CD4-positive, alpha-beta T cell treated with Interleukin-15 for 4 hours (primary cell): ENCODE results near the gene ST6GAL1.
"Not testable (repeated sequence)": the region's sequence is repeated elsewhere in the genome, so short reads cannot be mapped to it uniquely, and the experiment has no call there.

Source experiments
- DNase-seq: peaks from one replicate; pipeline ENCODE4 v3.0.0-alpha.2; 2020; ENCODE audit warnings: low spot score

ST6GAL1 gene

DNA sequence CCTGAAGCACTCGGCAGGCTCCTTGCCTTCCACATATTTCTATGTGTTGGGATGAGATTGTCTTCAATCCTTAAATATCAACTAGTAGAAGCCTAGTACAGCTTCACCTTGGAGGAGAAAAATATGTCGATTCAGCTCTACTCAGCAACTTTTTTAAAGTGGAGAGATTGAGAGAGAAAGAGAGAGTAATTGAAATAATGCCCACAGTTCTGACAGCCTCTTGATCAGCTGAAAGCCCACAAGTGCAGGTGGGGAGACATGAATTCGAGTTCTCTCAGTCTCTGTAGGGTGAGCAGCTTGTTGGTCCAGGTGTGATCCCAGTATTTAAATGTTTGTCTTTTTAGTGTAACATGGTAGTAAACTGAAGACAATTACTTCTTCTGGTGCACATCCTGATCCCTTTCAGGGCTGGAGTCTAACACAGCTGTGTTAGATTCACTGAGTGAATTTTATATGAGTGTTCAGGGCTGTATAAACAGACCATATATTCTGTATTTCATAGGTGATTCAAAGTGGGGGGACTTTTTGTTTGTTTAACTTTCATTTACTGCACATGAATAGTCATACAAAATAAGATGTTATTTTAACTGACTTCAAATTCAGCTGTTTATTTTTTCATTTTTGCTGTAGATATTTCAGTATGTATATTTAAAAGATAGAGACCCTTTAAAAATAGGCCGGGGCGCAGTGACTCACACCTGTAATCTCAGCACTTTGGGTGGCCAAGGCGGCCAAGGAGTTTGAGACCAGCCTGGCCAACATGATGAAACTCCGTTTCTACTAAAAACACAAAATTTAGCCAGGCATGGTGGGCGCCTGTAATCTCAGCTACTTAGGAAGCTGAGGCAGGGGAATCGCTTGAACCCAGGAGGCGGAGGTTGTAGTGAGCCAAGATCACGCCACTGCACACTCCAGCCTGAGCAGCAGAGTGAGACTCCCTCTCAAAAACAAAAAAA lies 64.0 kb downstream of the ST6GAL1 start:
- DNase-seq = no peak

DNA sequence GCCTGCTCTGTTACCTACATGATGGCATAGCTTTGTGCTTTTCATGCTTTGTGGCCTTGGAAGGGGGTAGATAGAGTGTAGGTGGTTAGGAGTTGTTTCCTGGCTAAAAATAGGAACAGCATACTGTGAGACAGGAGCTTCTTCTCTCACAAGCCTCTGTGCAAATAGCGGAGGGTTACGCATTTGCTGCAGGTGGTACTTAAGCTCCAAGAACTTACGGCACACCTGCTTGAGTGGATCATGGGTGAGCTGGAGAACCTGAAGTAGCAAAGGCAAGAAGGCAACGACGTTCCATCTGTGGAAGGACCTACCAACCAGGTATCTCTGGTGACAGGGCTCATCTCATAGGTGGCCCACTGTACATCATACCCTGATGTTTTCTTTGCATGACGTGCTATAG lies 66.0 kb downstream of the ST6GAL1 start:
- no peak for DNase-seq

DNA sequence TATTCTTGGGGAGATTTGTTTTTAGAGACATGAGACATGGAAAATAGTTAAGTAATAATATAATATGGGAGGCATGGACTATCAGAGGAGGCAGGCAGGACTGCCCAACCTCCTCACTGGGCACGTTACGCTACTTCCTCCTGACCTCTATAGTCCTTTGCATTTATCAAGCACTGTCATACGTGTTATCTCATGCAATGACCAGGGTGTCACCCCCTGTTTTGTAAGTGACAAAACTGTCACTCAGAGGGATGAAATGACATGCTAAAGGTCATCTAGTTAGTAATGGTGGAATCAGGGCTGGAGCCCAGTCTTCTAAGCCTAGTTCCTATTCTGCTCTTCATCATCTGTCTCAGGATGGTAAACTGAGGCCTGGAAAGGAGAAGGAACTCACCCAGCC lies 66.7 kb downstream of the ST6GAL1 start:
- DNase-seq = no peak

DNA sequence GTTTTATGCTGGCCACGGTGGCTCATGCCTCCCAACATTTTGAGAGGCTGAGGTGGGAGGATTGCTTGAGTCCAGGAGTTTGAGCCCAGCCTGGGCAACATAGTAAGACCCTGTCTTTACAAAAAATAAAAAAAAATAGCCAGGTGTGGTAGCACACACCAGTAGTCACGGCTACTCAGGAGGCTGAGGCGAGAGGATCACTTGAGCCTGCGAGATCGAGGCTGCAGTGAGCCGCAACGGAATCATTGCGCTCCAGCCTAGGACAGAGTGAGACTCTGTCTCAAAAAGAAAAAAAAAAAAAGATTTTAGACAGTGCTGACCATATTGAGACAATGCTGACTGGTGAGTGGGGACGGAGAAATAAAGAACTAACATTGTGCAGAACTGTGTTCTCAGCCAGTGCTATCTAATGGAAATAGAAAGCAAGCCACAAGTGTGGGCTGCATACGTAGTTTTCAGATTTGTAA lies 67.2 kb downstream of the ST6GAL1 start:
- DNase-seq = no peak

DNA sequence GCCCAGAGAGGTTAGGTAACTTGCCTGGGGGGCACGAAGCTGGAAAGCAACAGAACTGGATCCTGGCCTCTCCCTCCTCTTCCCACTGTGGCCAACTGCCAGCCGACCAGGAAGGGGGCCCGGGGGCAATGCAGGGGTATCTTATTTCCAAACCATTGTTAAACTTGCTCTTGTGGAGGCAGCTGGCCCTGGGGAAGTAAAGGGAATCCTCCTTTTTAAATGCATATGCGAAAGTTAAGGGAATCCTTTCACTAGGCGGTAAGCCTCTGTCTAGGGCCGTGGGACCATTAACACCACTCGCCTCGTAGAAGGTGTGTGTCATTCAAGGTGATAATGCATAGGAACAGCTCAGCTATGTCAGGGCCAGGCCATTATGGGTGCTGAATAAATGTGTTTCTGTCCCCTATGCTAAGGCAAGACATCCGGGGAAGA lies 68.6 kb downstream of the ST6GAL1 start:
- DNase-seq = no peak

DNA sequence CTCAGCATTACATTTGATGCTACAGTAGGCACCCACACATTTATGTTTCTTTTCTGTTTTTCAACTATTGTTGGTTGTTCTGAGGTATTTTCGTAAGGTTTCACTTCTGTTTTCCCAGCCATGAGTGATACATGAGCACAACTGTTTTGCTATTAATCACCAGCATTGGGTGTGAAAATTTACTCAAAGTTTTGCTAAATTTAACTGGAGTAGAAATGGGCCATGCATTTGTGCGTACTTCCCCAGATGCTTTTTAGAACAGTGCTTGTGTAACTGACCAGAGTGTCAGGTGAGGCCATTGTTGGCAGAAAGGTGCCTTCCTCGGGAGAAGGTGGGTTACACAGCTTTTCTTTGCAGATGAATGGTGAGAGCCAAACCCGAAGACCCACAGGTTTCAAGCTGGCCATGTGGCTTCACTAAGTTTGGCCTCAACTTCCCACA lies 70.4 kb downstream of the ST6GAL1 start:
- DNase-seq = peak; percentile 40

DNA sequence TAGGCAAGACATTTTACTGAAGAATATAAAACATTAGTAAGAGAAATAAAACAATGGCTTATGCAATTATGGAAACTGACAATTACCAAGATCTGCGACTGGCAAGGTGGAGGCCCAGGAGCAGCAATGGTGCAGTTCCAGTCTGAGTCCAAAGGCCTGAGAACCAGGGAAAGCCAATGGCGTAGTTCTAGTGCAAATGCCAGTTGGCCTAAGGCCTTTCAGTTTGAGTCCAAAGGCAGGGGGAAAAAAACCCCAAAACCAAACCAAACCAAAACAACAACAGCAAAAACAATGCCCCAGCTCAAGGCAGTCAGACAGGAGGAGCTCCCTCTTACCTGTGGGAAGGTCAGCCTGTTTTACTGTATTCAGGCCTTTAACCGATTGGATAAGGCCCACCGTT lies 72.6 kb downstream of the ST6GAL1 start:
- DNase-seq = no peak

DNA sequence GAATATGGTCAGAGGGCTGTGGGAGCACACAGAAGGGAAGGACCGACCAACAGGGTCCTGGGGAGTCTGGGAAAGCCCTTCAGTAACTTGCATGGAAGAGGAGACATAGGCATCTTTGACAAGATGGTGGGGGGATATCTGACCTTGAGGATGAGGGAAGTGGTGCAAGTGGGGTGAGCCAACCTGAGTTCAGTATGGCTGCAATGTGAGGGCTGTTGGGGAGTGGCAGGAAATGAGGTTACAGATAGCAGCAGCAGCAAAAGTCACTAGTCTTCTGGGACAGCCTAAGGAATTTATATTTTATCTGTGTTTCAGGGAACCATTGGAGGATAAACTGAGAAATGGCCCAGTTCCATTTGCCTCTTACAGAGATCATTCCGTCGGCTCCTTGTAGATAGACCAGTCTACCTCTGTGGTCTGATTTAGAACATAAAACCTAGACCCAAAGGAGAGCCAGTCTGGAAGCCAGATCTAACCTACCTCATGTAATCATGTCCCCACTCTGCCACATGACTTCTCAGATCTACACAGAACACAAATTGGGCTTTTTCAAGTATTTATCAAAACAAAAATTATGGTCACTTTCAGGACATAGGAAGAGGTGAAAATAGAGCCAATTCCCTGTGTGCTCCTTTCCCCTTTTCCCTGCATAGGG lies 75.6 kb downstream of the ST6GAL1 start:
- DNase-seq = peak; percentile 15

DNA sequence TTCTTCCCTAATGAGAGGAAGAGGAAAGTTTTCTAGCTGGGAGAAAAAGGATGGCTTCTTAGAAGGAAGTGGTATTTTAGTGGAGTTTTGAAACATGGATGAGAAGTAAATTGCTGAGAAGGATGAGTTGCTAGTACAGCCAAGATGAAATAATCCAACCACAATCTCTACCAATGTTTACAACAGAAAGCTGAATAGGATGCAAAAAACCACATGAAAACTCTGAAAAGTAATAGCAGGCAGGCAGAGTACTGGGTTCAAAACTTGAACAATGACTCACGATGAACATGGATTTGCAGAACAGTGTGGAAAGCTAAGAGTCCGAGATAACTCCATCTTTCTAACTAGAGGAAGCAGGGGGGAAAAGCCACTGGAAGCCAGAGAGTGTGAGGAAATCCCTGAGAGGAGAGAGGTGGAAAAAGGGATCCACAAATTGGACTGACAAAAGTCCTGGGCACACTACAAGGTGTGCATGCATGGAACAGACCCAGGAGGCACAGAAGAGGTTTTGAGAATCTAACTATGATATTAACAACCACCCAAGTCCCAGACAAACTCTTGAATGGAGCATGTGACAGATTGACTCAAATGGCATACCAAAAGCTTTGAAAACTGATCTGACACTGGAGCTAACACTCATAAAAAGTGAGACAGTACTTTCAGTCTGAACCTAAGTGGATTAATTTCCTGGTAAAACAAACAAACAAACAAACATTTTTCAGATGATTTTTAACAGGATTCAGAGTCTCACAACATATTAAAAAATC lies 76.7 kb downstream of the ST6GAL1 start:
- DNase-seq = peak; percentile 42

DNA sequence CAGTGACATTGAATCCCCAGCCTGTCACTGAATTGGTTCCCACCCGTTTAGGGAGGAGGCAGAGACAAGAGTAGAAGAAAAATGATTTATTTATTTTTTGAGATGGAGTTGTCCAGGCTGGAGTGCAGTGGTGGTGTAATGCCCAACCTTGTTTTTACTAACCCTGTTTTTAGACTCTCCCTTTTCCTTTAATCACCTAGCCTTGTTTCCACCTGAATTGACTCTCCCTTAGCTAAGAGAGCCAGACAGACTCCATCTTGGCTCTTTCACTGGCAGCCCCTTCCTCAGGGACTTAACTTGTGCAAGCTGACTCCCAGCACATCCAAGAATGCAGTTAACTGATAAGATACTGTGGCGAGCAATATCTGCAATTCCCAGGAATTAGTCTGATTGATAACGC lies 80.1 kb downstream of the ST6GAL1 start:
- not testable (repeated sequence) for DNase-seq

DNA sequence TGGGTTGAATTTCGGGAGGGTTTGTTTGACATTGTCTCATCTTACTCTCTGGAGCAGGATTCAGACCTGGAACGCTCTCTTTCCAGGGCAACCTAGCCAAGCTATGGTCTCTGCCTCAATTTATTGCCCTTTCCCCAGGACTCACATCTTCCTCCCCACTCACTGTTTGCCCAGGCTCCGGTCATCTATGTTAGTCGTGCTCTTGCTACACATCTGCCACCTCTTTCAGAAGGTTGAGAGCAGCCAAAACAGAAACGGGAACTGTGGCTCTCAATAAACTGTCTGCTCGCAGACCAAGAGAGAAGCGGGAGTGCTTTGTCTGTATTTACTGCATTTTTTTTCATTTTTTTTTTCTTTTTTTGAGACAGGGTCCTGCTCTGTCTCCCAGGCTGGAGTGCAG lies 81.6 kb downstream of the ST6GAL1 start:
- DNase-seq = no peak

DNA sequence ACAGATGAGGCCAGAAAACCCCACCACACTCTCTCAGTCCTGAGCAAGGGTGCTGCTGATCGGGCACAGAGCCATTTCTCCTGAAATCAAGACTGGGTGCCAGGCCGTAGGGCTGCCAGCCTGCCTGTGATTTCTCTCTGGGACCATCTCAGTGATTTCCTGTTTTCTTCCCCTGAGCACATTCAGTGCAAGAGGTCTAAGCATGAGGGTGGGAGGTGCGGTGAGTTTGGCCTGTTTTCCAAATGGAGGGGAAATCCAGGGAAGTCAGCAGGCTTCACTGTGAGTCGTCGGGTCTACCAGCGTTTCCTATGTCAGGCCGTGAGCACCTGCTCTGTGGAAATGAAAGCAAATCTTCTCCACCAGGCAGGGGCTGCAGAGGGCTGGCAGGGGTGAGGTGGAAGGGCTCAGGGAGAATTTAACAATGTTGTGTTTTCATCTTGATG lies 82.3 kb downstream of the ST6GAL1 start:
- peak; percentile 36 for DNase-seq

DNA sequence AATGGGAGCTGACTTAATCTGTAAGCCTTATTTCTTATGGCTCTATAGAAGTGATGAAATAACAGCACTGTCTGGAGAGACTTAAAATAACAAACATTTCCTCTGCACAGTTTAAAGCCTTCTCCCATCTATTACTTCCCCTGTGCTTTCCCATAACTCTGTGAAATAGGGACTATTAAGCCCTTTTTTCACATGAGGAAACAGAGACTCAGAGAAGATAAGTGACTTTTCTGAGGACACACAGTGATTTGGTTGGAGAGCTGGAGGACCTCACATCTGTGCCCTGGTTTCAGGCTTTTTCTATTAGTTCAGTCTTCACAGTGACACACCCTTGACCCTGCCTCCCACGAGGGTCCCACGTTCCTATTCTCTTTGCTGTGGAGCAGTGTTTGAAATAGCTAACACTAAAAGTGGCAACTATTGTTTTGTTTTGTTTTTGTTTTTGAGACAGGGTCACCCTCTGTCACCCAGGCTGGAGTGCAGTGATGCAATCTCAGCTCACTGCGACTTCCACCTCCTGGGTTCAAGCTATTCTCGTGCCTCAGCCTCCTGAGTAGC lies 82.9 kb downstream of the ST6GAL1 start:
- no peak for DNase-seq

DNA sequence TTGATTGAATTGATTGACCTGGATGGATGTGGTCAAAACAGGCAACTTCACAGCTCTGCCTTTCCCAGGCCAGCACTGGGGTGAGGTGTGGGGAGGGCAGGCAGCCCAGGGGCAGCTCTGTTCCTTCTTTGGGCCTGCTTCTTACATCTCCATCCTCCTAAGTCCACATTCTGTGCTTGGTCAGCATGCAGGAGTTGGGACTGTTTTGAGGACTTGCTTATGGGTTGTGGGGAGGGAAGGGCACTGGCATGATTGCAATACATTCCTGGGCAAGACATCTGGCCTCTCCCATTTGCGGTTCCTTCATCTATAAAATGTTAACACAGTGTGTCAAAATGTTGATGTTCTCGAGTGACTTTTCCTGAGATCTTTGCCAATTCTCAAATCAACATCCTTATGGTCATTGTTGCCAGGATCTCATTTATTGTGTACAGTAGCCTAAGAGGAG lies 84.1 kb downstream of the ST6GAL1 start:
- no peak for DNase-seq

DNA sequence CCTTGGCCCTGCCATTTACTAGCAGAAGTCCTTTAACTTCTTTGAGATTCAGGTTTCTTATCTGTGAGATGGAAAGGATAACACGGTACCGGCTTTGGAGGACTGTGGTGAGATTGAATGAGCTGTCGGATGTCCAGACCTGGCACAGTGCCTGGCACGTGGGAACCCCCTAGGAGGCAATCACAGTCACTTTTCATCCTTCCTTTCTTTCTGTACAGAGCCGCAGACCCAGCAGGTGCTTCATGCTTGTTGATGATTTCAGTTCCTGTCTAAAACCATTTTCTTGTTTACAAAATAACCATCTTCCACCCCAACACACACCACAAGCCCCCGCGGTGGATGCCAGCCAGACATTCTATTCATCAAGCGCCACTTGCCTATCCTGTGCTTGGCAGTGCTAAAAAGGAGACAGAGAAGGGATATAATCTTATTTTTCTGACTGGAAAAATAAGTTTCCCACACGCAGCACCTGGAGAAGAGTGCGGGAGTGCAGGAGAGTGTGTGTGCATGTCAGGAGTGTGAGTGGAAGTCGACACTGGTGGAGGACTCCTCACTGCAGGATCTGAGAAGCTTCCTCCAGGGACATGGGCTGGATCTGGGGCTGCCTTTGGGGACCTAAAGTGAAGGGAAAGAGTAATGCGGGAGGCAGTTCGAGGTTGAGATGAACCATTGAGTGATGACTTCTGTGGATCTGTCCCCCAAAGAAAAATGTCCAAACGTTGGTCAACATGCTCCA lies 85.7 kb downstream of the ST6GAL1 start:
- peak; percentile 23 for DNase-seq

DNA sequence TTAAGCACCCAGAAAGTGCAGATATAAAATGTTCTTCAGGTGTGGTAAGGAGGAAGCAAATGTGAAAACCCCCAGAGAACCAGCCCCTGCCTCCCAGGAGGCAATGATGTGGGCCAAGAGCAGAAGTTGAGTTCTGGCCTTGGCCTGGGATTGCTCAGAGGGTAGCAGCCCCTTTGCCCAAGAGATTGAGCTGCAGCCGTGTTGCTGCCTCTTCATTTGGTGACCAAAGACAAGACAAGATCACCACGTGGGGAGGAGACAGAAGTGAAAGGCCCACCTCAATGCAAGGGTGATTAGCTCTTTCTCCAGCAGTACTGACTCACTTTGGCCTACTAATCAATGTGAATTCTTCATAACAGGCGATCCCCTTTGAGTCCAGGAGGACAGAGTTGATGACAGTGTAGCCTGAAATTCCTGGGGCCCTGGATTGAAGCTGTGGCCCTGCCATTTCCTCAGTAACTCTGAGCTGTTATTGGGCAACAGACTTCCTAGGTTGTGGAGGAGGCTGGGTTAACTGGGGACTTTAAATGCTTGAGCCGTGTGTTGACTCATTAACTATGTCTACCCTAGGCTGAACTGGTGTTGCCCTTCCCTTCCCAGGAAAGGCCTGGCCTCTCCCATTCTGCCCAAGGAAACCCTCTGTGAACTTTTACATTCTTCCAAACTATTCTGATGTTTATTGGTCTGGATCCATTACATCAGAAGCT lies 86.5 kb downstream of the ST6GAL1 start:
- no peak for DNase-seq

DNA sequence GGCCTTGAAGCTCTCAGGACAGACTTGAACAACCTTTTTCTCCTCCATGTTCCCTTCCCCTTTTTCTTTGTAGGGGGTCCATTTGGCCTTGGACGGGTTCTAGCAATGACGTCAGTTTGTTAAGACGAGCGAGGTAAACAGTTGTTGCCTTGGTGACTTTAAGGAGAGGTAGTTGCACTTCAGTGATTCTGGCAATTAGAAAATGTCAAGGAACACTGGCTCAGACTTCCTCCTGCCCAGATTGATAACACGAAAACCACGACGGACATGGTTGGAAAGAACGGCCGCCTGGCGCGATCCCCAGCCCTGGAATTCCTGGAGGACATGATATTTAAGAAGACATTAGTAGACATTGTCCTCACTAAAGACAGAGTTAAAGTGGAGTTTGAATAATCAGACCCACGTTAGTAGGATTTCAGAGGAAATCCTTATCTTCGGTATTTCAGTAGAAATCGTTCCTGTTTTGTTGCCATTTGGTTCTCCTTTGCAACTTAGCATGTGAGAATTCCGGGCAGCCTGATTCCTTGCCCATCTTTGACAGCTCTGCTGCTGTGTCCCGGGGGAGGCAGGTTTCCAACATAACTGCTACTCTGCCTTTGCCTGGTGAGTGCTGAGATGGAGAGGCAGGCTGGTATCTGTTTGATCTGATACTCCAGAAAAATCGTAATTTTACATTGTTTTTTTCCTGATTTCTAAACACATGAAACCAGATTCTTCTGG lies 87.3 kb downstream of the ST6GAL1 start:
- DNase-seq = no peak

DNA sequence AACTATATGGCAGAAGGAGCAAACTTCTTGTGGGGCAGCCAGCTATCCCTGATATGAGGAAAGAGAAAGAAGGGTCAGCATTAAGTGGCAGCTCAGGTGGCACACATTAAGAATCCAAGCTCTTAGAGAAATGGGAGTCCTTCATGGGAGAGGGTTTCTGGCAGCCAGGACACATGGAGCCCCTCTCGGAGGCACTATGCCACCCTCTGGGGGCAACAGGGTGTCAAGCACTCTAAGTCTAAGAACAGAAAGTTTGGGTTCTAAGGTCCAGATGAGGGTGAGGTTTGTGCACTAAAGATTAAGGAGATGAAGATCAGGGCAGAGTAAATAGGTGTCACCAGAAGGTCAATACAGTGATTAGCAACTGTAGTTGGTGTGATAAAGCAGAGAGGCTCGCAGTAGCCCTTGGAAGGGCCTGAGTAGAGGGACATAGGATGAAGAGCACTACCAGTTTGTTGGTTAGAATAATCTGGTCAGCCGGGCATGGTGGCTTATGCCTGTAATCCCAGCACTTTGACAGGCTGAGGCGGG lies 89.3 kb downstream of the ST6GAL1 start:
- DNase-seq = no peak

DNA sequence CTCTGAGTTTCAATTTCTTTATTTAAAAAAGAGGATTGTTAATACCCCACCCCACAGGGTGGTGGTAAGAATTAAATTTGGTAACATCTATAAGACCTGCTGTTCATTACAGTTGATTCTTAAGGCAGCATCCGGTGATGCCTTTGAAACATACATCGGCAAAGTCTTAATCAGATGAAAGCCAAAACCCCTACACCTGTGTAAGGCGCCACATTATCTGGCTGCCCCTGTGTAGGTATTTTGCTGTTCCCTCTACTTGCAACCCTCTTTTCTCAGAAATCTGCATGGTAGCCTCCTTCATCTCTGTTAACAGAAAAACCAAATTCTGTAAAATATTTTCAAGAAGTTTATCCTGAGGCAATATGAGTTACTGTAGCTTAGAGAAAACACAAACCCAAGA lies 90.0 kb downstream of the ST6GAL1 start:
- peak; percentile 70 for DNase-seq
